SHP77 treated with DMSO at 0.1 percent for 48 hours (cell line): ENCODE measurements around the gene BCL2L1.
"Not testable (repeated sequence)": the region's sequence is repeated elsewhere in the genome, so short reads cannot be mapped to it uniquely, and the experiment has no call there.

Experiments used
- DNase-seq: peaks from one replicate; lab custom pipeline; 2025; lab: John Stamatoyannopoulos, UW

The BCL2L1 gene

GRCh38 chr20:31674895-31675827 lies 47.5 kb downstream of the BCL2L1 start:
- DNase-seq: no peak

DNA sequence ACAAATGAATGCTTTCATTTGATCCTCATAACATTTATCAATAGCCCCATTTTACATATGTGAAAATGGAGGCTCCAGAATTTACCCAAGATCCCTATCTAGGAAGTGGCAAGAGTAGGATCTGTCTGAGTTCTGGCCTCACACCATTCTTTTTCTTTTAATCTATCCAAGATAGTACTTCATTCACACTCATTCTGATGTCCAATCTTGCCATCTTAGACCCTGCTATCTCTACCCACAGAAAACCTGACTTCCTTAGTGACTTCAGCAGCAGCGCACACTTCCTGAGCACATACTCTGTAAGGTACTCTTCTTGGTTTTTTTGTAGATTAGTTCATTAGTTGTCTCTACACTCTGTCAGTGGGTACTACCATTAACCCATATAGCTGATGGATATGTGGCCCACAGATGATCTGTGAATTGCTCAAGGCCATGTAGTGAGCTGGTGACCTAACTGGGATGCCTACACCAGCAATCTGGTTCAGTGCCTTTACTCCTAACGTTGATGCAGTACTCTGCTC lies 48.7 kb downstream of the BCL2L1 start:
- no peak for DNase-seq

- DNase-seq: no peak
Measured at GRCh38 chr20:31673435-31673834, 49.2 kb downstream of the BCL2L1 start.

DNA sequence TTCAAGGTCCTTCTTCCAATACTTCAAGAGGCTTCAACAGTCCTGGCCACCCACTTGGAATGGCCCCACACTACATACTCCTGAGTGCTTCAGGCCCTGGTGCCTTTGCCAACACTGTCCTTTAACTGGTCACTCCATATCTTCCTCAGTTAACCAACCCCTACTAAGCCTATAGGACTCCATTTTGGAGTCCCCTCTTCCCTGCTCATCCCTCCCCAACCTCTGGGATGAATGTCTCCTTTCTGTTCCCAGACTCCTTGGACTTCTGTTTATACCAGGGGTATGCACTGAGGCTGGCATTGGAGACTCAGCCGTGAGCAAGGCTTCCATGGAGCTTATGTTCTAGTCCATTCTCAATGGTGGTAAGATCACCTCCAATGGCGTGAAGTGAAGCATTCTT lies 51.3 kb downstream of the BCL2L1 start:
- DNase-seq: no peak

DNA sequence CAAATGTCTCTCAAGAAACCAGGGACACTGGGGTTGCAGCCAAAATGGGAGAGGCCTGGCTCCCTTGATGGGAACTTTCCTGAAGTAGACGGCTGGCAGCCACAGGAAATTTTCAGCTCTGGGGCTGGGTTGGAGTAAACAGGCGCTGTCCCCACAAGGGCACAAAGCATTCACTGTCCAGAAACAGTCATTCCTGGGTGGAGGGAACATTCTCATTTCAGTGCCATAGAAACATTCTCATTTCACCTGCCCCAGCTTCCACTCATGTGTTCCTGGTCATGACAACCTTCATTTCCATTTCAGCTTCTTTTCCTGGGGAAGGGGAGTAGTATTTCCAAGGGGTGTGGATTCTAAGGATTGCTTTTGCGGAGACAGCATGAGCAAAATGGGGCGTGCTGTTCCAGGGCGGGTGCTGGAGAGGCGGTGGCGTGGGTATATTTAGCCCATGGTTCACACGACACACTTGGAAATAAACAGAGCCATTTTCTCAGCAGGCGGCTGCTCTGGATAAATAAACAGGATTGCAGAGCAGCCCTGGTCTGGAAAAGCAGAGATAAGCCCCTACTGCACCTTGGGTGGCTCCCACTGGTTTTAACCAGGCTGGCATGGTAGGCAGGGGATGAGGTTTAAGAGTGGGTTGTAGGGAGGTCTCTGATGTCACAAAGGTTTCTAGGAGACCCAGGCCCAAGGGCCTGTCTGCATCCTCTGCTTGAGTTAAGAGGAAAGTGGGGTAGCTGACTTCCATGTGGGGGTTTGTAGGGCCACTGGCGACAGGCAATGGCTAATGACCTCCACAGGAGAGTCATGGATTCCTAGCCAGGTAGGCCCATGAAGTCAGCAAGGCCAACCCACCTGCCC lies 52.1 kb downstream of the BCL2L1 start:
- no peak for DNase-seq

GRCh38 chr20:31669876-31670275 lies 52.8 kb downstream of the BCL2L1 start:
- DNase-seq: no peak

GRCh38 chr20:31668944-31669343 lies 53.7 kb downstream of the BCL2L1 start:
- not testable (repeated sequence) for DNase-seq

DNA sequence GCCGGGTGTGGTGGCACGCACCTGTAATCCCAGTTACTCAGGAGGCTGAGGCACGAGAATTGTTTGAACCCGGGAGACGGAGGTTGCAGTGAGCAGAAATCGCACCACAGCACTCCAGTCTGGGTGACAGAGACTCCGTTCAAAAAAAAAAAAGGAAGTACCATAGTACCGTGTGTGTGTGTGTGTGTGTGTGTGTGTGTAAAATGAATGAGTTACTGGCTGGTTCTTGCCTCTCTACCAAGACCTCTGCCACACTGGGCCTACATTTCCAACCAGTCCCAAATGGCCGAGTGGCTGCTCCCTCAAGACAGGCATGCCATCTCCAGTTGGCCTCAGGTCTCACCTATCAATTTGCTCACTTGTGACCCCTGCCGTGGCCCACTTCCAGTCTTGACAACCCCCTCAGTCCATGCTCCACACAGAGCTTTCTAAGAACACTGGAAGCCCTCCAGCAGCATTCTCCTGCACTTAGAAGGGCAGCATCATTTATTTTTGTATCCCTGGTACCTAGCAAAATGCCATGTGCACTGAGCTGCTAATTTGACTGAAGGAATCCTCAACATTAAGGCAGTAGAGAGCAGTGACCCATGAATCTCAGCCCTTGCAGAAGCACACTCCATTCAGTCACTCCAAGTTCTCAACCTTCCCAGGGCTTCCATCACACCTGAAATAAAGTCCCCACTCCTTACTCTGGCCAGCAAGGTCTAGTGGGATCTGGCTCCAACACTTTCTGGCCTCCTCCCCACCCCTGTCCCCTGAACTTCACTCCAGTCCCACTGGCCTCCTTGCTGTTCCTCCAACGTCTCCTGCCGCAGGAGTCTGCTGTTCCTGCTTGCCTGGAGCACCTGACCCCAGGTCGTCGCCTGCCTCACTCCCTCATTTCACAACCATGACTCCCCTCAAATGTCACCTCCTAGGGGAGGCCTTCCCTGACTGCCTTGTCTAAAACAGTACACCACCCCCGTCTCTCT lies 55.1 kb downstream of the BCL2L1 start:
- DNase-seq: no peak

DNA sequence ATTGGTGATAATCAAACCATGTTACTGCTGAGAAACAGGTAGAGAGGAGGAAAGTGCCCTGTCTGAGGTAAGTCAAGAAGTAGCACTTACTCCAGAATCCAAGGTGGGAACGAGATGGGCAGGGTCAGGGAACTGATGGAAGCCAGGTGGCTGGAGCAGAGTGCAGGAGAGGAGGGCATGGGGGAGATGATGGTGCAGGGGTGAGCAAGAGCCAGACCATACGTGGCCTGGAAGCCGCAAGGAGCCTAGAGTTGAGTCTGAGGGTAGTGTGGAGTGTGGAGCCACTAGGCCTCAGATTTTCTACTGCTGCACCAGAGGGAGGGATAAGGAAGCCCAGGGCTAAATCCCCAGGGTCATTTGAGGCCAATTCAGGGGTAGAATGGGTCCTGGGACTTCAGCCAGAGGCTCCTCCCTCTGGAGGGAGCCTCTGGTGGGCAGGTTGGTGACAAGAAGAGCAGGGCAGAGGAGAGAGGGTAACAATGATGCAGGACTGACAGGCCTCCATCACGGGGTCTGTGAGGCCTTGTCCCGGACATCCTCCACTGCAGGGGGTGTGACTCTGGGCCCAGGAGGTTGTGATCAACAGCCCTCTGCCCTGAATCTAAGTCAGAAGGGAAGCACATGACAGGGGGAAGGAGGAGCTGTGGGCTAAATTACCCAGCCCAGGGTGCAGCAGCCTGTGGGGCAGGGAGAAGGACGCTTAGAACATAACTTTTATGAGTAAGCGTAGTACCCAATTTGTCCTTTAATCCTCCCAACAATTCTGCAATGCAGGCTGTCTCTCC lies 56.2 kb downstream of the BCL2L1 start:
- DNase-seq: no peak

GRCh38 chr20:31665753-31666152 lies 56.9 kb downstream of the BCL2L1 start:
- no peak for DNase-seq

DNA sequence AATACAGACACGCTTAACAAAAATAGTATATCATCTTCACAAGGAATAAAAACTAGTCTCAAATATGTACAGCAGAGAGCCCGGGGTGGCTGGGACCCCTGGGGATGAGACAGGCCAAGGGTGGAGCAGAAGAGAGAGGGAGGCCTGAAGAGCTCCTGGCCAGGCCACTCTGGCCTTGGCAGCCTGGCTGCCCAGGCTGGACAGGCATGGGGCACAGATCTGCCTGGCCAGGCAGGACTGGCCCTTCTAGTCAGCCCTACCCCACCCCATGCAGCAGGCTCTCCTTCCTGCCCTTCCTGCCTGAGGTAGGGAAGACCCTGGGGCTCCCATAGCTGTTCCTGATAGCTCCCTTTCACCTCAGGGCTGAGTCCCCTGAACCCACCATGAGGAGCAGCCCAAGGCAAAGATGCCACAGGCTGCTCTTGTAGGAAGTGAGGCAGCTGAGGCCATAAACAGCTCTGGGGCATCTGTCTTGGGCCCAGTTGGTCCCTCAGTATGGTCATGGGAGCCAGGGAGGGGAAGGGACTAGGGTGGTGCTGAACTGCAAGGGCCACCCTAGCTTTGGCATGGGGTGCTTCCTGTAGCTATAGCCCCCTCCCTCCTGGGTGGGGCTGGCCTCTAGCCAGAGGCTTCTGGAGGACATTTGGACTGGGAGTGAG lies 57.8 kb downstream of the BCL2L1 start:
- no peak for DNase-seq

- no peak for DNase-seq
Measured at GRCh38 chr20:31663838-31664695, 58.6 kb downstream of the BCL2L1 start.

- no peak for DNase-seq
Measured at GRCh38 chr20:31663524-31663837, 59.2 kb downstream of the BCL2L1 start.

DNA sequence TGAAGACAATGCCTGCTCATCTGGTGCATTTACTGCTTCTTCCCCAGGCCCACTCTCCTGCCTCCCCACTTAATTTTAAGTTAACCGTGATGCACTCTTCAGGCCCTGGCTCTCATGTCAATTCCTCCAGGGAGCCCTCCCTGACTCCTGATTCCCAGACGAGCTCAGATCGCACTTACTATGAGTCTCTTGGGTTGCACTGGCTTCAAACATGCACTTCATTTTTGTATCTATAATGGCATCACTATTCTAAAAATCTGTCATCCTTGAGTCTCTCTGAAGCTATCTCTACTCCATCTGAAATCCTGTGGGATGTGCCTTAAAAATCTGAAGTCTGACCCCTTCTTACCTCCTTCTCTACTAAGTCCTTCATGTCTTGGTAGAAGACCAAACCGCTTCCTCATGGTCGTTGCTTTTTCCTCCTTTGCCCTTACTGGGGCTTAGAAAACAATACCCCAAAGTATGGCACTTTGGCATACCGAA lies 60.3 kb downstream of the BCL2L1 start:
- no peak for DNase-seq

DNA sequence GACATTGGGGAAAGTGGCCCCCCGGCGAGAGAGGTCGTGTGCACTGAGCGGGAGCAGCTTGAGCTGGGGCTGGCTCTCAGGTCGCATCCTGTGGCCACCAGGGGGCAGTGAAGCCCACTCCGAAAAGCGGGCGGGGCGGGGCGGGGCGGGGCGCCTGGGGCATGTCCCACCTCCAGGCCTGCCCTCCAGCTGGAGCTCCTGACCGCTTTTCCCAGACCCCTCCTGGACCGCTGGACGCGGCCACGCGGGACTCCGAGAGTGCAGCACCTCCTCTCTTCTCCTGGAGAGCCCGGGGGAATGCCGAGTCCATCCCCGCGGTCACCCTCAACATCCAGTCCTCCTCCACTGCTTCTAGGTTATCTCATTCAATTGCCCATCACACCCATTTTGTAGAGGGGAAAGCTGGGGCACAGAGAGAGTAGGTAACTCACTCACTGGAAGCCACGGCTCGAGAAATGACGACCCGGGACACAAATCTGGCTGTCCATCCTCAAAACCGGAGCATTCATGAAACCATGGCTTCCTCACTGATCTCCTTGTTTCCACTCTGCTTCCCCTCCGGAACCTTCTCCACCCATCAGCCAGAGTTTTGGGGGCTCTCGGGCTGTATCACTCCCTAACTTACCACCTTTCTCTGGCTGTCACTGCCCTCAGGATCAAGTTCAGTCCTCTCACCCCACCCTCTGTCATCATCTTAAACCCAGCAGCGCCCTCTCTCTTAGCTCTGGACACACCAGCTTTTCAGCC lies 60.9 kb downstream of the BCL2L1 start:
- peak; percentile 32 for DNase-seq

GRCh38 chr20:31654534-31654933 lies 68.1 kb downstream of the BCL2L1 start:
- DNase-seq: no peak

- DNase-seq: no peak
Measured at GRCh38 chr20:31653561-31653960, 69.1 kb downstream of the BCL2L1 start.

DNA sequence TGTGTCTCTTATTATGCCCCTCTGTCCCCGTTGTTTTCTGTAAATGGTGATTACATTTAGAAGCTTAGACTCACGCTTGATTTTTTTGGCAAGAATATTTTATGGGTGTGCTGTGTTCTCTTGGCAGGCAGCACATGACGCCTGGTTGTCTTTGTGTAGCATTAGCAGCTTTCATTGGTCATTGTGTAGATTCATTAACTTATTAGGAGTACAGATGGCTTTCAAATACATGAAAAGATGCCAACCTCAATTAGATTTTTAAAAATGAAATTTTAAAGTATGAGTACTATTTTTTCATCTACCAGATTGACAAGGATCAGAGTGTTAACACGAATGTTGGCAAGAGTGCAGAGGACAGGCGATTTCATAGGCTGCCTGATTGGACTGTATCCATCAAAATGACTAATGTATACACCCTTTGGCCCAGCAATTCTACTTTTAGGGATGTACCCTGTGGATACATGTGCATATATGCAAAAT lies 69.7 kb downstream of the BCL2L1 start:
- no peak for DNase-seq
